Measurements from ENCODE around the gene STEAP1.

DNA sequence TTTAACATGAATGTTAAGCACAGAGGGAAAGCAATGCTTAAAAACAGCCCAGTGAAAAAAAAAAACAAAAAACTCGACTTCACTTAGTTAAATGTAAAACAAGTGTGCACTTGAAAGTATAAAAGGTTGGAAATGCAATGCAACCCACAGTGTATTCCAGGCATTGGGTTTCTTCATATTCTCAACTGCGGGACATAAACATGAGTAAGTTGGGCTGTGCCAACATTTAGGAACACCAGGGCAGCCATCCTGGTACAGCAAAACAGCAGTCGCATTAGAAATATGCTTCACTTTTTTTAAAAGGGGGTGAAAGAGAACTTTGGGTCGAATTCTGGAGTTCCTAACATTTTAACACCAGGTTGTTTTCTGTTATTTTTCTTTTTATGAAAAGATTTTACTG, 937 bp downstream of the STEAP1 start:
- TF ChIP-seq, protein P1, sequence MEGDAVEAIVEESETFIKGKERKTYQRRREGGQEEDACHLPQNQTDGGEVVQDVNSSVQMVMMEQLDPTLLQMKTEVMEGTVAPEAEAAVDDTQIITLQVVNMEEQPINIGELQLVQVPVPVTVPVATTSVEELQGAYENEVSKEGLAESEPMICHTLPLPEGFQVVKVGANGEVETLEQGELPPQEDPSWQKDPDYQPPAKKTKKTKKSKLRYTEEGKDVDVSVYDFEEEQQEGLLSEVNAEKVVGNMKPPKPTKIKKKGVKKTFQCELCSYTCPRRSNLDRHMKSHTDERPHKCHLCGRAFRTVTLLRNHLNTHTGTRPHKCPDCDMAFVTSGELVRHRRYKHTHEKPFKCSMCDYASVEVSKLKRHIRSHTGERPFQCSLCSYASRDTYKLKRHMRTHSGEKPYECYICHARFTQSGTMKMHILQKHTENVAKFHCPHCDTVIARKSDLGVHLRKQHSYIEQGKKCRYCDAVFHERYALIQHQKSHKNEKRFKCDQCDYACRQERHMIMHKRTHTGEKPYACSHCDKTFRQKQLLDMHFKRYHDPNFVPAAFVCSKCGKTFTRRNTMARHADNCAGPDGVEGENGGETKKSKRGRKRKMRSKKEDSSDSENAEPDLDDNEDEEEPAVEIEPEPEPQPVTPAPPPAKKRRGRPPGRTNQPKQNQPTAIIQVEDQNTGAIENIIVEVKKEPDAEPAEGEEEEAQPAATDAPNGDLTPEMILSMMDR (IDR thresholded peaks at IDR 0.05; ENCODE audit: low read depth, low read length): no peak
- TF ChIP-seq POLR2A (IDR thresholded peaks at IDR 0.05; ENCODE audit: extremely low read depth, insufficient read length): no peak
